ENCODE data around the gene CSNK1G1.

Gene CSNK1G1

GRCh38 chr15:64134345-64134829 is 221.6 kb downstream of the CSNK1G1 start:
- H3K36me3 ChIP-seq (ENCODE audit: control insufficient read depth, low read length) = peaks cover 77% of the 10 kb centered on the region
- no peaks in the 10 kb centered on the region for H3K79me2 ChIP-seq (ENCODE audit: control insufficient read depth, low read length)
- TF ChIP-seq EZH2phosphoT487 (IDR thresholded peaks at IDR 0.05; ENCODE audit: borderline replicate concordance, low read length) = no peak
- TF ChIP-seq CTCF (IDR thresholded peaks at IDR 0.05; ENCODE audit: low read depth, low read length, poor library complexity, severe bottlenecking) = no peak
- no peak overlapping the region for H3K4me3 ChIP-seq (ENCODE audit: low read length)
- H4K20me1 ChIP-seq (ENCODE audit: control insufficient read depth, insufficient read depth, low read depth, low read length) = no peaks in the 10 kb centered on the region
- no peaks in the 10 kb centered on the region for H3K4me1 ChIP-seq (ENCODE audit: control insufficient read depth, low read length)
- no peaks in the 10 kb centered on the region for H3K9me3 ChIP-seq (ENCODE audit: control insufficient read depth, insufficient read depth, low read length)
- no peaks in the 10 kb centered on the region for H3F3A ChIP-seq (ENCODE audit: control insufficient read depth, insufficient read depth)
- no peak overlapping the region for H3K4me2 ChIP-seq (ENCODE audit: low read length)
- no peaks in the 10 kb centered on the region for H3K27me3 ChIP-seq (ENCODE audit: control insufficient read depth, low read length)
- no peaks in the 10 kb centered on the region for H3K9me2 ChIP-seq (replicated peaks; ENCODE audit: control insufficient read depth, low read length)
- H3K27ac ChIP-seq (ENCODE audit: low read depth, low read length) = no peak overlapping the region

- H3K4me3 ChIP-seq (ENCODE audit: low read length) = no peak overlapping the region
- H3K79me2 ChIP-seq (ENCODE audit: control insufficient read depth, low read length) = no peaks in the 10 kb centered on the region
- H3K9me3 ChIP-seq (ENCODE audit: control insufficient read depth, insufficient read depth, low read length) = no peaks in the 10 kb centered on the region
- H4K20me1 ChIP-seq (ENCODE audit: control insufficient read depth, insufficient read depth, low read depth, low read length) = no peaks in the 10 kb centered on the region
- H3F3A ChIP-seq (ENCODE audit: control insufficient read depth, insufficient read depth) = no peaks in the 10 kb centered on the region
- H3K4me1 ChIP-seq (ENCODE audit: control insufficient read depth, low read length) = no peaks in the 10 kb centered on the region
- no peak overlapping the region for H3K4me2 ChIP-seq (ENCODE audit: low read length)
- no peaks in the 10 kb centered on the region for H3K9me2 ChIP-seq (replicated peaks; ENCODE audit: control insufficient read depth, low read length)
- no peaks in the 10 kb centered on the region for H3K27me3 ChIP-seq (ENCODE audit: control insufficient read depth, low read length)
- H3K36me3 ChIP-seq (ENCODE audit: control insufficient read depth, low read length) = peaks cover 81% of the 10 kb centered on the region
- TF ChIP-seq EZH2phosphoT487 (IDR thresholded peaks at IDR 0.05; ENCODE audit: borderline replicate concordance, low read length) = no peak
- TF ChIP-seq CTCF (IDR thresholded peaks at IDR 0.05; ENCODE audit: low read depth, low read length, poor library complexity, severe bottlenecking) = no peak
- no peak overlapping the region for H3K27ac ChIP-seq (ENCODE audit: low read depth, low read length)
Observed at GRCh38 chr15:64133623-64134344, 222.2 kb downstream of the CSNK1G1 start.

DNA sequence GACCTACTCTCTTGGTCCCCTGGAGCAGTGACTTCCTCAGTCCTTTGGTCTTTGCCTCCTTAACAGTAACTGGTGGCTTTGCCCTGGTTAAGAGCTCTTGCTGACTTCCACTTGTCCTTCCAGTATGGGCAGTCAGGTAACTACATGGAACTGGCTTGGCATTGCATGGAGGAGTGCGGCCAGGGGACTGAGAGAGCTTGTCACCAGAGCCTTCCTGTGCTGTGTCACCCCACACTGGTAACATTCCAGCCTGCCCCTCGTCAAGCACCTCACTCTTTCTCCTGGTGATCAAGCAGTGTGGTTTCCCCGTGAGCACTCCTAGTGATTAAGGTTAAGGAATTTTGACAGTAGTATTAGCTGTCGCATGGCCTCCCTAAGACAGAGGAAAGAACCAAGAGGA is 223.8 kb downstream of the CSNK1G1 start:
- Histone ChIP-seq H3K4me3 (ENCODE audit: low read length) (no peak overlapping the region), H3K27ac (ENCODE audit: low read depth, low read length) (no peak overlapping the region), H3K36me3 (ENCODE audit: control insufficient read depth, low read length) (peaks cover 83% of the 10 kb centered on the region), H3K4me1 (ENCODE audit: control insufficient read depth, low read length) (no peaks in the 10 kb centered on the region), H3K9me3 (ENCODE audit: control insufficient read depth, insufficient read depth, low read length) (no peaks in the 10 kb centered on the region), H3F3A (ENCODE audit: control insufficient read depth, insufficient read depth) (no peaks in the 10 kb centered on the region), H3K27me3 (ENCODE audit: control insufficient read depth, low read length) (no peaks in the 10 kb centered on the region), H4K20me1 (ENCODE audit: control insufficient read depth, insufficient read depth, low read depth, low read length) (no peaks in the 10 kb centered on the region), H3K79me2 (ENCODE audit: control insufficient read depth, low read length) (no peaks in the 10 kb centered on the region), H3K4me2 (ENCODE audit: low read length) (no peak overlapping the region), H3K9me2 (replicated peaks; ENCODE audit: control insufficient read depth, low read length) (no peaks in the 10 kb centered on the region)
- TF ChIP-seq EZH2phosphoT487 (IDR thresholded peaks at IDR 0.05; ENCODE audit: borderline replicate concordance, low read length) = no peak
- TF ChIP-seq CTCF (IDR thresholded peaks at IDR 0.05; ENCODE audit: low read depth, low read length, poor library complexity, severe bottlenecking) = no peak
